LNCAP (cell line): ENCODE data around the gene SCCPDH.
A peak's percentile ranks its signal among the peaks of the same experiment; 100 is the strongest.

Source experiments
- TF ChIP-seq, protein P1 (sequence below): fragments of 450-650 bp; IDR thresholded peaks from 2 replicates; pipeline ENCODE4 v1.5.1; 2017; ENCODE audit warnings: mild to moderate bottlenecking

SCCPDH gene

DNA sequence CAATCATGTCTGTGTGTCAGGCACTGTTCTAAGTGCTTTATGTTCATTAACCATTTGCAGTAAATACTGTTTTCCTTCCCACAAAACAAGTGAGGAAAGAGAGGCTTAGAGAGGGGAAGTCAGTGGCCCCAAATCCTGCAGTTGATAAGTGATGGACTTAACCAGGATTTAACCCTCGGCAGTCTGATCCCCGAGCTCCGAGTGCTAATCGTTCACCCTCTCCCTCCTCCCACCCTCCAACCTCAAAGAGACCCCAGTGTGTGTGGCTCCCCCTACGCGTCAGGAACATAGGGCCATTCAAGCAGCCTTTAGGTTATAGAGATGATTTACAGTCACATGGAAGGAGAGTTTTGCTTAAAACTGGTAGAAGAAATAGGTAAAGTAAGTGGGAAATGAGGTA lies 47.2 kb downstream of the SCCPDH start:
- TF ChIP-seq, protein P1, sequence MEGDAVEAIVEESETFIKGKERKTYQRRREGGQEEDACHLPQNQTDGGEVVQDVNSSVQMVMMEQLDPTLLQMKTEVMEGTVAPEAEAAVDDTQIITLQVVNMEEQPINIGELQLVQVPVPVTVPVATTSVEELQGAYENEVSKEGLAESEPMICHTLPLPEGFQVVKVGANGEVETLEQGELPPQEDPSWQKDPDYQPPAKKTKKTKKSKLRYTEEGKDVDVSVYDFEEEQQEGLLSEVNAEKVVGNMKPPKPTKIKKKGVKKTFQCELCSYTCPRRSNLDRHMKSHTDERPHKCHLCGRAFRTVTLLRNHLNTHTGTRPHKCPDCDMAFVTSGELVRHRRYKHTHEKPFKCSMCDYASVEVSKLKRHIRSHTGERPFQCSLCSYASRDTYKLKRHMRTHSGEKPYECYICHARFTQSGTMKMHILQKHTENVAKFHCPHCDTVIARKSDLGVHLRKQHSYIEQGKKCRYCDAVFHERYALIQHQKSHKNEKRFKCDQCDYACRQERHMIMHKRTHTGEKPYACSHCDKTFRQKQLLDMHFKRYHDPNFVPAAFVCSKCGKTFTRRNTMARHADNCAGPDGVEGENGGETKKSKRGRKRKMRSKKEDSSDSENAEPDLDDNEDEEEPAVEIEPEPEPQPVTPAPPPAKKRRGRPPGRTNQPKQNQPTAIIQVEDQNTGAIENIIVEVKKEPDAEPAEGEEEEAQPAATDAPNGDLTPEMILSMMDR: no peak

DNA sequence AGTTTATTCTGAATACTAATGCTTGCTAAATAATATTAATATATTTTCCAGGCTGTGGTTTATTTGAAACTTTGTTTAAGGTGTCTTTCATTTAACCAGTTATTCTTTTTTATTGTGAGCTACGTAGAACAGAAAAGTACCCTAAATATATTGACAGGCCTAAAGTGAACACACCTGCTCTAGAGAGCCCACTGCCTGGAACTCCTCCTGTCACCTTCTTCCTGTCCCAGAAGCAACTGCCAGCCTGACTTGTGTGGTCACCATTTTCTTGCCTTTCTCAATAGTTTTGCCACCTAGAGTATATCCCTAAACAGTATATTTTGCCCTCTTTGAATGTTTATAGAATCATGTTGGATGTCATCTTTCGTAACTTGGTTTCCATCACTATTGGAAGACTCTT lies 48.5 kb downstream of the SCCPDH start:
- TF ChIP-seq, protein P1: no peak

DNA sequence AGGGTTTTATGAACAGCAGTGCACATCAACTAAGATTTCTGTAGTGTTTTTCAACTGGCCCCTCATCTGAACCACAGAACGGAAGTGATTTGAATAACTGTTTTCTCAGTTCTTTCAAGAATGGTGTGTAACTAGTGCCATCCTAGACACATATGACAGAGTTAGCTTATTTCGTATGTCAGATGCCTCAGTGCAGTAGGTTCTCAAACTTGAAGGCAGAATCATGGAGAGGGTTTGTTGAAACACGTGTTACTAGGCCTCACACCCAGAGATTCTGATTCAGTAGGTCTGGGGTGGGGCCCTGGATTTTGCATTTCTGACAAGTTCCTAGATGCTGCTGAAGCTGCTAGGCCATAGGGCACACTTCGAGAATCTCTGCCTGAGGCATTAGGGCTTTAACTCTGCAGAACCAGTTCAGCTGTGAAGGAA lies 49.0 kb downstream of the SCCPDH start:
- TF ChIP-seq, protein P1: no peak

DNA sequence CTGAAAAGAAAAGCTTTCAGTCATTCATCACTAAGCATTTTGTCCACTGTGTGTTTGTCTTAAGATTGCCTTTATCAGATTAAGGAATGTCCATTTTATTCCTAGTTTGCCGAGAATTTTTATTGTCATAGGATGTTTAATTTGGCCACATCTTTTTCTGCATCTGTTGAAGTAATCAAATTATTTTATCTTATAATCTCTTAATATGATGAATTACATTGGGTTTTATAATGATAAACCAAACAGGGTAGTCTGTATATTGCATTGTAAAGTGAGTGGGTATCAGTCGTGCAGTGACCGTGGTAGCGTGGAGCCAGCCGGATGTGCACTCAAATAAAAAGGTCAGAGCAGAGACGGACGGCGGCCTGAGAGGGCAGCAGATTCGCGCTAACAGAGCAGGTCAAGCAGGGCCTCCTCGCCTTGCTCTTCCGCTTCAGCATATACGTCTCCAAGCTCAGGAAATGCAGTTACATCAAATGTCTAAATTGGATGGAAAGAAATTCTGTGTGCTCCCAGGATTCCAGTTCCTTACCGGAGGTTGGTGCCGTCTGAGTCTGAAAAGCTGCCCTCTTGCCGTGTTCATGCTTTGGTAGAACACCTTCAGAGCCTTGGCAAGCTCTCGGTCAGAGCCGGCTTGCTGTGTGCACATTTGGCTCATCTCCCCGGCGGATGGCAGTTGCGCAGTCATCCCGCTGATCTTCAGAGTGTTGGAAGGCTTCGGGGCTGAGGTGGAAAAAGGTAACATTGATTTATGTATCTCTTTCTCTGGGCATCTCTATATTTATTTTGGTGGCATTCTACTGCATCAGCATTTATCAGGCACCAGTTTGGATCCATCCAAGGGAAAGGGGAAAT lies 51.5 kb downstream of the SCCPDH start:
- TF ChIP-seq, protein P1: peak; percentile 28; the same call in 1 of the 2 replicates

DNA sequence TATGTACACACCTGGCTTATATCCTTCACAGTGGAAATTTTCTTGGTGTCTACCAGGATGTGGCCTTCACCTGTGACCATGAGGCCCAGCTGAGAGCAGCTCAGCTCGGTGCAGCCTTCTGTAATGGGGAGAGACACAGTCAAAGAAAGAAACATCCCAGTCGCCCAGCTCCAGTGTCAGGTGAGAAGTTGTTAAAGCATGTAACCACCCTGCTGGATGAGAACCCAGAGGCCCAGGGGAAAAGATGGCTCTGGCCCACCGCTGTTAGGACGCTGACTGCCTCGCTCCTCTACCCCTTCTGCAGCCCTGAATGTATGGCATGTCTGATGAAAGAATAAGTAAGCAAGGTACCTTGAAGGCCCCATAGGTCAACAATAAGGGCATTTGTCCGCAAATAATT lies 52.7 kb downstream of the SCCPDH start:
- TF ChIP-seq, protein P1: no peak

DNA sequence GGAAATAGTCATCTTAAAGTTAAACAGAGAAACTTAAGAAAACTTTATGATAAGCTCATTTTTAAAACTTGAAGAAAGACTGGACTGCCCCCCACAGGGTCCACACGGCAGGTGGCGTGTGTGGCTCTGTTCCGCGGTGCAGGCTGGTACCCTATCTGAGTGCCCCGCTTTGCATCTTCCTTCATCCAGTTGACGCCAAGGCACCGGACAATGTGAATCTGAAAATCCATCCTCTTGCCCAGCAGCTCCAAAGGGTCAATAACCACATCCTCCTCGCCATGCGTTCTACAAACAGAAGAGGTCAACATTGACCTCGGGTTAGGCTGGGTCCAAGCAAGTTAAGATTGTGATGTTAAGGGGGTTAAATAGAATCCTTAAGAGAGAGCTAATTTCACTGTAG lies 54.5 kb downstream of the SCCPDH start:
- TF ChIP-seq, protein P1: no peak

DNA sequence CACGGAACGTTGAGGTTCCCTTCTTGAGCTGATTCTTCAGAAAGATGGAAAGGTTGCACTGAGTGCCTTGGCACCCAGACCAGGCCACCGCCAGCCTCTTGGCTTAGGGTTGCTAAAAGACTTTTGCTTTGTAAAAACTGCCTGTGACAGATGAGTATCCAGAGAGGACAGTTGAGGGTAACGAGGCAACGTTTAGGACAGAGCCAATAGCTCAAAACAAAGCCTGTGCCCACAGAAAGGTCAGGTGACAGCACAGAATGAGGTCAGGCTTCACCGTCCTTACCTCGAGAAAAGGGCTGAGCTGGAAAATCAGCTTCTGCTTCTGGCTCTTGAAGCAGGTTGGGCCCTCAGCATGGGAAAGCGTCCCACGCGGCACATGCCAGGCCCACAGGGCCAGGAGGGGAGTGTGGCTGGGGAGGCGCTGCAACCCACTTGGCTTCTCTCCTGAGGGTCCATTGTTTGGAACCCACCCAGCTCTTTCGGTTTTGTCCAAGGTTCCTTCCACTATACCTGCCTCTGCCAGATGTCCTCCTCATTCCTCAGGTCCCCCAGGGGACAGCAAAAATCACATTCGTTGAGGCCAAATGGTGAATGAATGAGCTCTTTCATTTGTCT lies 55.5 kb downstream of the SCCPDH start:
- TF ChIP-seq, protein P1: no peak
